ENCODE results near the gene SLC31A1.

GRCh38 chr9:113278840-113279239, 57.5 kb downstream of the SLC31A1 start:
- TF ChIP-seq CTCF (IDR thresholded peaks at IDR 0.05; ENCODE audit: control extremely low read depth in 1 of 3, insufficient read depth in 1 of 3, low read depth in 1 of 3, low read length in 3 of 3) = no peak
- no peak for TF ChIP-seq ATF3 (IDR thresholded peaks at IDR 0.05; ENCODE audit: insufficient read depth, low read depth, low read length)
- TF ChIP-seq SIN3A (conservative IDR thresholded peaks at IDR 0.05 in 1 of 2, IDR thresholded peaks at IDR 0.05 in 1 of 2; ENCODE audit: low read depth in 1 of 2, low read length in 2 of 2) = no peak
- TF ChIP-seq SP1 (IDR thresholded peaks at IDR 0.05; ENCODE audit: low read depth, low read length) = no peak
- no peak for TF ChIP-seq EZH2 (IDR thresholded peaks at IDR 0.05; ENCODE audit: low read depth, low read length, severe bottlenecking)
- no peak for TF ChIP-seq MAFK (IDR thresholded peaks at IDR 0.05; ENCODE audit: low read depth, low read length)
- no peak for TF ChIP-seq FOSL1 (IDR thresholded peaks at IDR 0.05; ENCODE audit: insufficient read depth, low read depth, low read length)
- TF ChIP-seq BCL11A (IDR thresholded peaks at IDR 0.05; ENCODE audit: low read depth in 2 of 2, low read length in 2 of 2) = no peak
- TF ChIP-seq POLR2A (IDR thresholded peaks at IDR 0.05; ENCODE audit: control extremely low read depth in 1 of 2, low read depth in 2 of 2, low read length in 2 of 2) = no peak
- no peak for TF ChIP-seq CREB1 (IDR thresholded peaks at IDR 0.05)
- no peak for TF ChIP-seq EGR1 (IDR thresholded peaks at IDR 0.05; ENCODE audit: borderline replicate concordance, low read depth, low read length)
- no peak for TF ChIP-seq ATF2 (IDR thresholded peaks at IDR 0.05; ENCODE audit: low read length)
